ENCODE data around the gene KAZN. TPM values are rescaled to one million over a fixed set of nuclear protein-coding genes. Genes with fewer than 3 reads are reported as not detected.

KAZN gene
- total RNA-seq, 1 experiment from 2014 or later, result 15.6 TPM

GRCh38 chr1:15020943-15021745 lies 422.7 kb downstream of the KAZN start:
- no peaks in the 10 kb centered on the region for H3K4me1 ChIP-seq (replicated peaks; ENCODE audit: insufficient read depth)
- no TSS peak for BruUV-seq (replicated peaks)
- TF ChIP-seq EZH2 (IDR thresholded peaks at IDR 0.05; ENCODE audit: low read depth) (no peak), CTCF (conservative IDR thresholded peaks at IDR 0.05) (no peak)
- intact Hi-C loops (cut with micrococcal nuclease; ENCODE audit: unreplicated experiment), result no loop called here
- H4K20me1 ChIP-seq (ENCODE audit: insufficient read depth), result no peaks in the 10 kb centered on the region
- H3K27ac ChIP-seq, result no peak overlapping the region
- POLR2A ChIA-PET (ENCODE audit: unreplicated experiment), result no interaction called here
- CTCF ChIA-PET, result interaction anchor here (0.5 kb wide), 2 partner anchors 49 to 509 kb away, joined by 3 to 4 read pairs; no protein-coding TSS in a partner anchor
- no peaks in the 10 kb centered on the region for H3K9me3 ChIP-seq (ENCODE audit: insufficient read depth, low read depth)
- no peak for DNase-seq
- H3K9me2 ChIP-seq (ENCODE audit: insufficient read depth), result no peaks in the 10 kb centered on the region
- H3K79me2 ChIP-seq (ENCODE audit: low read depth), result no peaks in the 10 kb centered on the region
- H3K4me3 ChIP-seq, result no peak overlapping the region
- H3F3A ChIP-seq (ENCODE audit: insufficient read depth, low read depth), result no peaks in the 10 kb centered on the region
- no peak overlapping the region for H3K4me2 ChIP-seq
- no peaks in the 10 kb centered on the region for H3K36me3 ChIP-seq (ENCODE audit: low read depth)
- H2AFZ ChIP-seq, result no peak overlapping the region
- H3K27me3 ChIP-seq (ENCODE audit: insufficient read depth, low read depth), result no peaks in the 10 kb centered on the region

DNA sequence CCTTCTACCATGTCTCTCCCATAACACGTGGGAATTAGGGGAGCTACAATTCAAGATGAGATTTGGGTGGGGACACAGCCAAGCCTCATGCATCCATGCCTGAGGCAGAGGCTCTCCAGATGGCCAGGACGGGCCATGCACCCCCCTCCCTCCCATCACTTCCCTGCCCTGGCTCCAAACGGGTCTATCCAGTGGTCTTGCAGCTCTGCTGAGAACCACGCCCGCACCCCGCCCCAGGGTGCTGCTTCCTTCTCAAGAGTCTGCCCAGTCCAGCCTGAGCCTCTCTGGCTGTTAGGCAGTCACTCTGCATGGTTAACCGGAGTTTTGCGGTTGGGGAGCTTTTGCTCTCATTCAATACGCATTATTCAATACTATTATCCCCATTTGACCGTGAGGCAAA lies 423.6 kb downstream of the KAZN start:
- no peaks in the 10 kb centered on the region for H3K9me2 ChIP-seq (ENCODE audit: insufficient read depth)
- no peaks in the 10 kb centered on the region for H4K20me1 ChIP-seq (ENCODE audit: insufficient read depth)
- BruUV-seq (replicated peaks), result no TSS peak
- no peak overlapping the region for H3K4me2 ChIP-seq
- no peaks in the 10 kb centered on the region for H3K4me1 ChIP-seq (replicated peaks; ENCODE audit: insufficient read depth)
- TF ChIP-seq EZH2 (IDR thresholded peaks at IDR 0.05; ENCODE audit: low read depth) (no peak), CTCF (conservative IDR thresholded peaks at IDR 0.05) (no peak)
- H3K27me3 ChIP-seq (ENCODE audit: insufficient read depth, low read depth), result no peaks in the 10 kb centered on the region
- H3F3A ChIP-seq (ENCODE audit: insufficient read depth, low read depth), result no peaks in the 10 kb centered on the region
- no peak overlapping the region for H3K4me3 ChIP-seq
- CTCF ChIA-PET, result interaction anchor here (0.5 kb wide), 1 partner anchor 510 kb away, joined by 4 read pairs; no protein-coding TSS in a partner anchor
- no peak overlapping the region for H3K27ac ChIP-seq
- H2AFZ ChIP-seq, result no peak overlapping the region
- no peaks in the 10 kb centered on the region for H3K9me3 ChIP-seq (ENCODE audit: insufficient read depth, low read depth)
- no peaks in the 10 kb centered on the region for H3K79me2 ChIP-seq (ENCODE audit: low read depth)
- intact Hi-C loops (cut with micrococcal nuclease; ENCODE audit: unreplicated experiment), result no loop called here
- POLR2A ChIA-PET (ENCODE audit: unreplicated experiment), result no interaction called here
- peak in 1 of 2 experiments; percentile 43 for DNase-seq
- no peaks in the 10 kb centered on the region for H3K36me3 ChIP-seq (ENCODE audit: low read depth)

GRCh38 chr1:15023205-15023604 lies 424.7 kb downstream of the KAZN start:
- Histone ChIP-seq H3K27ac (no peak overlapping the region), H3K27me3 (ENCODE audit: insufficient read depth, low read depth) (no peaks in the 10 kb centered on the region), H3K9me2 (ENCODE audit: insufficient read depth) (no peaks in the 10 kb centered on the region), H3F3A (ENCODE audit: insufficient read depth, low read depth) (no peaks in the 10 kb centered on the region), H3K4me1 (replicated peaks; ENCODE audit: insufficient read depth) (no peaks in the 10 kb centered on the region), H3K9me3 (ENCODE audit: insufficient read depth, low read depth) (no peaks in the 10 kb centered on the region), H3K79me2 (ENCODE audit: low read depth) (no peaks in the 10 kb centered on the region), H3K36me3 (ENCODE audit: low read depth) (no peaks in the 10 kb centered on the region), H4K20me1 (ENCODE audit: insufficient read depth) (no peaks in the 10 kb centered on the region), H3K4me3 (no peak overlapping the region), H2AFZ (no peak overlapping the region), H3K4me2 (no peak overlapping the region)
- TF ChIP-seq EZH2 (IDR thresholded peaks at IDR 0.05; ENCODE audit: low read depth) (no peak), CTCF (conservative IDR thresholded peaks at IDR 0.05) (no peak)
- POLR2A ChIA-PET (ENCODE audit: unreplicated experiment), result no interaction called here
- intact Hi-C loops (cut with micrococcal nuclease; ENCODE audit: unreplicated experiment), result no loop called here
- no peak for DNase-seq
- CTCF ChIA-PET, result no interaction called here
- BruUV-seq (replicated peaks), result no TSS peak
